ENCODE results near the gene EIF2A.

The EIF2A gene

GRCh38 chr3:150523538-150523937 lies 23.0 kb upstream of the EIF2A start:
- no peak for TF ChIP-seq GABPA (IDR thresholded peaks at IDR 0.05; ENCODE audit: low read depth)
- no peak for TF ChIP-seq CTCF (IDR thresholded peaks at IDR 0.05; ENCODE audit: insufficient read depth, low read length)
- no peak for TF ChIP-seq POLR2AphosphoS5 (IDR thresholded peaks at IDR 0.05; ENCODE audit: low read depth)
- no peak for TF ChIP-seq SPI1 (IDR thresholded peaks at IDR 0.05; ENCODE audit: borderline replicate concordance, low read depth)
- TF ChIP-seq REST (IDR thresholded peaks at IDR 0.05; ENCODE audit: insufficient replicate concordance, low read depth), result no peak
- DNase-seq (ENCODE audit: low read depth in 1 of 2, low spot score in 1 of 2), result no peak
- Histone ChIP-seq H3K4me3 (replicated peaks; ENCODE audit: insufficient read depth, low read length) (no peak overlapping the region), H3K27me3 (ENCODE audit: insufficient read depth, poor library complexity, severe bottlenecking) (no peaks in the 10 kb centered on the region), H3K27ac (replicated peaks) (no peak overlapping the region)

GRCh38 chr3:150527464-150528255 lies 18.9 kb upstream of the EIF2A start:
- no peak overlapping the region for H3K27ac ChIP-seq (replicated peaks)
- H3K4me3 ChIP-seq (replicated peaks; ENCODE audit: insufficient read depth, low read length), result no peak overlapping the region
- H3K27me3 ChIP-seq (ENCODE audit: insufficient read depth, poor library complexity, severe bottlenecking), result no peaks in the 10 kb centered on the region
- TF ChIP-seq POLR2AphosphoS5 (IDR thresholded peaks at IDR 0.05; ENCODE audit: low read depth), result no peak
- TF ChIP-seq GABPA (IDR thresholded peaks at IDR 0.05; ENCODE audit: low read depth), result no peak
- TF ChIP-seq CTCF (IDR thresholded peaks at IDR 0.05; ENCODE audit: insufficient read depth, low read length), result no peak
- no peak for TF ChIP-seq SPI1 (IDR thresholded peaks at IDR 0.05; ENCODE audit: borderline replicate concordance, low read depth)
- TF ChIP-seq REST (IDR thresholded peaks at IDR 0.05; ENCODE audit: insufficient replicate concordance, low read depth), result no peak
- DNase-seq (ENCODE audit: low read depth in 1 of 2, low spot score in 1 of 2), result no peak

- no peak for DNase-seq (ENCODE audit: low read depth in 1 of 2, low spot score in 1 of 2)
Observed at GRCh38 chr3:150528354-150528797, 18.2 kb upstream of the EIF2A start.

More at GRCh38 chr3:150528354-150528797, 18.2 kb upstream of the EIF2A start:
- H3K27me3 ChIP-seq (ENCODE audit: insufficient read depth, poor library complexity, severe bottlenecking), result no peaks in the 10 kb centered on the region
- no peak overlapping the region for H3K4me3 ChIP-seq (replicated peaks; ENCODE audit: insufficient read depth, low read length)
- TF ChIP-seq POLR2AphosphoS5 (IDR thresholded peaks at IDR 0.05; ENCODE audit: low read depth), result no peak
- no peak for TF ChIP-seq GABPA (IDR thresholded peaks at IDR 0.05; ENCODE audit: low read depth)
- no peak for TF ChIP-seq REST (IDR thresholded peaks at IDR 0.05; ENCODE audit: insufficient replicate concordance, low read depth)
- no peak for TF ChIP-seq SPI1 (IDR thresholded peaks at IDR 0.05; ENCODE audit: borderline replicate concordance, low read depth)
- no peak for TF ChIP-seq CTCF (IDR thresholded peaks at IDR 0.05; ENCODE audit: insufficient read depth, low read length)
- H3K27ac ChIP-seq (replicated peaks), result no peak overlapping the region
